ENCODE results near the gene NXNL2.
A peak's percentile ranks its signal among the peaks of the same experiment; 100 is the strongest.

The NXNL2 gene

DNA sequence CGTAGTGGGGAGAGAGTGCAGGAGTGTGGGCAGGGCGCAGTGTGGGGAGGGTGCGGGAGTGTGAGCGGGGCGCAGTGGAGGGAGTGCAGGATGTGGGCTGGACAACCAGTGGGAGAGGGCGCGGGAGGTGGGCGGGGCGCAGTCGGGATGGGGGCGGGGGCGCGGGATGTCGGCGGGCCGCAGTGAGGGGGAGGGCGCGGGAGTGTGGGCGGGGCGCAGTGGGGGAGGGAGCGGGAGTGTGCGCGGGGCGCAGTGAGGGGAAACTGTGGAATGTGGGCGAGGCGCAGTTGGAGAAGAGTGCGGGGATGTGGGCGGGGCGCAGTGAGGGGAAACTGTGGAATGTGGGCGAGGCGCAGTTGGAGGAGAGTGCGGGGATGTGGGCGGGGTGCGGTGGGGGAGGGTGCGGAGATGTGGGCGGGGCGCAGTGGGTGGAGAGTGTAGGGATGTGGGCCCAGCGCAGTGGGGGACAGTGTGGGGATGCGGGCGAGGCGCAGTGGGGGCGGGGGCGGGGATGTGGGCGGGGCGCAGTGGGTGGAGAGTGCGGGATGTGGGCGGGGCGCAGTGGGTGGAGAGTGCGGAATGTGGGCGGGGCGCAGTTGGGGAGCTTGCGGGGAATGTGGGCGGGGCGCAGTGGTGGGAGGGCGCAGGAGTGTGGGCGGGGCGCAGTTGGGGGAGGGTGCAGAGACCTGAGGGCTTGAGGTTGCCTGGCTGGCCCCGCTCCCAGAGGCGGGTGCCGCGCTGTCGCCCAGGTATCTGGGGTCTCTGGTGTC lies at the start of gene NXNL2:
Gene NXNL2 (plus strand): TSS at position 723 of the 770 bp plus-strand sequence. CDS start 257 bp downstream, outside the sequence.
- ATAC-seq, result peak; percentile 81
- TF ChIP-seq ZFP30 (CRISPR knock-in tag; IDR thresholded peaks at IDR 0.05), result no peak
- no peak for TF ChIP-seq TSHZ2 (CRISPR knock-in tag; IDR thresholded peaks at IDR 0.05)
- TF ChIP-seq BACH2 (CRISPR knock-in tag; IDR thresholded peaks at IDR 0.05; ENCODE audit: borderline replicate concordance), result no peak
- TF ChIP-seq TOX (CRISPR knock-in tag; IDR thresholded peaks at IDR 0.05; ENCODE audit: borderline replicate concordance), result no peak
- no peak for TF ChIP-seq SNAI2 (CRISPR knock-in tag; IDR thresholded peaks at IDR 0.05)
- no peak for TF ChIP-seq ZC3H10 (CRISPR knock-in tag; IDR thresholded peaks at IDR 0.05)
- no peak for TF ChIP-seq ZFP3 (CRISPR knock-in tag; IDR thresholded peaks at IDR 0.05)
- TF ChIP-seq CREB5 (CRISPR knock-in tag; IDR thresholded peaks at IDR 0.05; ENCODE audit: low read depth), result no peak
- TF ChIP-seq OSR1 (CRISPR knock-in tag; IDR thresholded peaks at IDR 0.05), result no peak
- TF ChIP-seq ZNF8 (CRISPR knock-in tag; IDR thresholded peaks at IDR 0.05), result no peak
- no peak for TF ChIP-seq PPARA (CRISPR knock-in tag; IDR thresholded peaks at IDR 0.05; ENCODE audit: borderline replicate concordance)
- TF ChIP-seq CSDC2 (CRISPR knock-in tag; IDR thresholded peaks at IDR 0.05), result no peak

GRCh38 chr9:88488166-88488565 lies 46.8 kb upstream of the NXNL2 start:
- TF ChIP-seq ZC3H10 (CRISPR knock-in tag; IDR thresholded peaks at IDR 0.05) (no peak), PATZ1 (CRISPR knock-in tag; IDR thresholded peaks at IDR 0.05; ENCODE audit: borderline replicate concordance) (no peak), ZNF70 (CRISPR knock-in tag; IDR thresholded peaks at IDR 0.05) (no peak), ARNTL (CRISPR knock-in tag; IDR thresholded peaks at IDR 0.05; ENCODE audit: borderline replicate concordance, low read depth) (no peak), ZFP30 (CRISPR knock-in tag; IDR thresholded peaks at IDR 0.05) (no peak), TOX (CRISPR knock-in tag; IDR thresholded peaks at IDR 0.05; ENCODE audit: borderline replicate concordance) (no peak), CSDC2 (CRISPR knock-in tag; IDR thresholded peaks at IDR 0.05) (no peak), ZNF8 (CRISPR knock-in tag; IDR thresholded peaks at IDR 0.05) (no peak), ZFP3 (CRISPR knock-in tag; IDR thresholded peaks at IDR 0.05) (no peak), TSHZ2 (CRISPR knock-in tag; IDR thresholded peaks at IDR 0.05) (no peak), OSR1 (CRISPR knock-in tag; IDR thresholded peaks at IDR 0.05) (no peak), CREB5 (CRISPR knock-in tag; IDR thresholded peaks at IDR 0.05; ENCODE audit: low read depth) (no peak), GLIS3 (CRISPR knock-in tag; IDR thresholded peaks at IDR 0.05) (no peak), CSRNP3 (CRISPR knock-in tag; IDR thresholded peaks at IDR 0.05) (no peak), ESRRG (CRISPR knock-in tag; IDR thresholded peaks at IDR 0.05) (no peak), RARB (CRISPR knock-in tag; IDR thresholded peaks at IDR 0.05) (no peak), ZNF565 (CRISPR knock-in tag; conservative IDR thresholded peaks at IDR 0.05; ENCODE audit: low read depth) (no peak)
- TF ChIP-seq, protein P1, sequence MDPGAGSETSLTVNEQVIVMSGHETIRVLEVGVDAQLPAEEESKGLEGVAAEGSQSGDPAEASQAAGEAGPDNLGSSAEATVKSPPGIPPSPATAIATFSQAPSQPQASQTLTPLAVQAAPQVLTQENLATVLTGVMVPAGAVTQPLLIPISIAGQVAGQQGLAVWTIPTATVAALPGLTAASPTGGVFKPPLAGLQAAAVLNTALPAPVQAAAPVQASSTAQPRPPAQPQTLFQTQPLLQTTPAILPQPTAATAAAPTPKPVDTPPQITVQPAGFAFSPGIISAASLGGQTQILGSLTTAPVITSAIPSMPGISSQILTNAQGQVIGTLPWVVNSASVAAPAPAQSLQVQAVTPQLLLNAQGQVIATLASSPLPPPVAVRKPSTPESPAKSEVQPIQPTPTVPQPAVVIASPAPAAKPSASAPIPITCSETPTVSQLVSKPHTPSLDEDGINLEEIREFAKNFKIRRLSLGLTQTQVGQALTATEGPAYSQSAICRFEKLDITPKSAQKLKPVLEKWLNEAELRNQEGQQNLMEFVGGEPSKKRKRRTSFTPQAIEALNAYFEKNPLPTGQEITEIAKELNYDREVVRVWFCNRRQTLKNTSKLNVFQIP (CRISPR knock-in tag; IDR thresholded peaks at IDR 0.05; ENCODE audit: borderline replicate concordance, low read depth), result no peak
- ATAC-seq, result no peak
